Right lobe of liver (tissue), 4 donors: ENCODE results near the gene SKIC2.
"Not testable (repeated sequence)": the region's sequence is repeated elsewhere in the genome, so short reads cannot be mapped to it uniquely, and the experiment has no call there.

Experiments used
- POLR2A ChIP-seq: fragments of 450-650 bp; IDR thresholded peaks from one replicate; pipeline ENCODE4 v1.6.1; 2017; ENCODE audit warnings: antibody characterized with exemption, mild to moderate bottlenecking
- TF ChIP-seq, protein P1 (sequence below), 4 donors: fragments of 200-600 bp in 3 of 4; fragments of 450-650 bp in 1 of 4; IDR thresholded peaks; one replicate each; pipeline versions ENCODE4 v1.5.1 to v1.8.0; 2016 to 2022; ENCODE audit warnings: antibody characterized with exemption in 4 of 4, mild to moderate bottlenecking in 2 of 4
- donor health status: DM: no; HTN: no; CAD: no.
- donor health status: DM: no; HTN: no; CAD: no.
- donor health status: DM: no; HTN: yes; CAD: no.

DNA sequence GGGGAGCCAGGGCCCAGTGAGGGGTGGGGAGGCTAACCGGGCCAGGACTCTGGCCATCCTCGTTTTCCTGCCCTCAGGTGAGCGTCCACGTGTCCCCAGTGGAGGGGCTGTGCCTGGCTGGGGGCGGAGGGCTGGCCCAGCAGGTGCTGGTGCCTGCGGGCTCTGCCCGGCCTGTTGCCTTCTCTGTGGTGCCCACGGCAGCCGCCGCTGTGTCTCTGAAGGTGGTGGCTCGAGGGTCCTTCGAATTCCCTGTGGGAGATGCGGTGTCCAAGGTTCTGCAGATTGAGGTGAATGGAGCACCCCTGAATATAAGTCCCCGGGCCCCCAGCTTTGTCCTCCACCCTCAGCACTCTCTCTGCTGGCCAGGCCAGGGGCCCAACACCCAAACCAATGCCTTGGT, 35.4 kb downstream of the SKIC2 start:
- TF ChIP-seq, protein P1, sequence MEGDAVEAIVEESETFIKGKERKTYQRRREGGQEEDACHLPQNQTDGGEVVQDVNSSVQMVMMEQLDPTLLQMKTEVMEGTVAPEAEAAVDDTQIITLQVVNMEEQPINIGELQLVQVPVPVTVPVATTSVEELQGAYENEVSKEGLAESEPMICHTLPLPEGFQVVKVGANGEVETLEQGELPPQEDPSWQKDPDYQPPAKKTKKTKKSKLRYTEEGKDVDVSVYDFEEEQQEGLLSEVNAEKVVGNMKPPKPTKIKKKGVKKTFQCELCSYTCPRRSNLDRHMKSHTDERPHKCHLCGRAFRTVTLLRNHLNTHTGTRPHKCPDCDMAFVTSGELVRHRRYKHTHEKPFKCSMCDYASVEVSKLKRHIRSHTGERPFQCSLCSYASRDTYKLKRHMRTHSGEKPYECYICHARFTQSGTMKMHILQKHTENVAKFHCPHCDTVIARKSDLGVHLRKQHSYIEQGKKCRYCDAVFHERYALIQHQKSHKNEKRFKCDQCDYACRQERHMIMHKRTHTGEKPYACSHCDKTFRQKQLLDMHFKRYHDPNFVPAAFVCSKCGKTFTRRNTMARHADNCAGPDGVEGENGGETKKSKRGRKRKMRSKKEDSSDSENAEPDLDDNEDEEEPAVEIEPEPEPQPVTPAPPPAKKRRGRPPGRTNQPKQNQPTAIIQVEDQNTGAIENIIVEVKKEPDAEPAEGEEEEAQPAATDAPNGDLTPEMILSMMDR (IDR thresholded peaks at IDR 0.05), result not testable (repeated sequence)
- not testable (repeated sequence) for TF ChIP-seq POLR2A
